ENCODE results near the gene PPP1R3F. TPM values are rescaled to one million over a fixed set of nuclear protein-coding genes. Genes with fewer than 3 reads are reported as not detected.

PPP1R3F gene
- total RNA-seq, 1 experiment from 2014 or later: 3.6 TPM

DNA sequence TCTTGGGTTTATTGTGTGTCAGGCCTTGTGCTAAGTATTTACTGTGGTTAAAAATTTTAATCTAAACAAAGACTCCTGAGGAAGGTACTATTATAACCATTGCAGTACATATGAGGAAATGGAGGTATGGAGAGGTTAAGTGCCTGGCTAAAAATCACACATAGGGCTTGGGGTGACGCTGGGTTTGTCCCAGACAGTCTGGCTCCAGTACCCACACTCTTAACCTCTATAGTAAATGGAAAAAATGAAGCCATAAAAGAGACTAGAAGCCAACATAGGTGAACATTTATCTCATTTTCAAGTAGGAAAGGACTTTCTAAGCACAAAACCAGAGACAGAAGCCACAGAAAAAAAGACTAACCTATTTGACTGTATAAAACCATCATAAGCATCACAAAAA lies 7.0 kb upstream of the PPP1R3F start:
- Histone ChIP-seq H3K79me2 (ENCODE audit: low read depth) (no peaks in the 10 kb centered on the region), H3K36me3 (ENCODE audit: low read depth) (no peaks in the 10 kb centered on the region), H2AFZ (no peak overlapping the region), H3K9me3 (ENCODE audit: insufficient read depth, low read depth) (no peaks in the 10 kb centered on the region), H3F3A (ENCODE audit: insufficient read depth, low read depth) (no peaks in the 10 kb centered on the region), H3K4me3 (no peak overlapping the region), H3K4me1 (replicated peaks; ENCODE audit: insufficient read depth) (no peaks in the 10 kb centered on the region), H4K20me1 (ENCODE audit: insufficient read depth) (no peaks in the 10 kb centered on the region), H3K4me2 (no peak overlapping the region), H3K27me3 (ENCODE audit: insufficient read depth, low read depth) (no peaks in the 10 kb centered on the region), H3K27ac (no peak overlapping the region), H3K9me2 (ENCODE audit: insufficient read depth) (no peaks in the 10 kb centered on the region)
- TF ChIP-seq, protein P1, sequence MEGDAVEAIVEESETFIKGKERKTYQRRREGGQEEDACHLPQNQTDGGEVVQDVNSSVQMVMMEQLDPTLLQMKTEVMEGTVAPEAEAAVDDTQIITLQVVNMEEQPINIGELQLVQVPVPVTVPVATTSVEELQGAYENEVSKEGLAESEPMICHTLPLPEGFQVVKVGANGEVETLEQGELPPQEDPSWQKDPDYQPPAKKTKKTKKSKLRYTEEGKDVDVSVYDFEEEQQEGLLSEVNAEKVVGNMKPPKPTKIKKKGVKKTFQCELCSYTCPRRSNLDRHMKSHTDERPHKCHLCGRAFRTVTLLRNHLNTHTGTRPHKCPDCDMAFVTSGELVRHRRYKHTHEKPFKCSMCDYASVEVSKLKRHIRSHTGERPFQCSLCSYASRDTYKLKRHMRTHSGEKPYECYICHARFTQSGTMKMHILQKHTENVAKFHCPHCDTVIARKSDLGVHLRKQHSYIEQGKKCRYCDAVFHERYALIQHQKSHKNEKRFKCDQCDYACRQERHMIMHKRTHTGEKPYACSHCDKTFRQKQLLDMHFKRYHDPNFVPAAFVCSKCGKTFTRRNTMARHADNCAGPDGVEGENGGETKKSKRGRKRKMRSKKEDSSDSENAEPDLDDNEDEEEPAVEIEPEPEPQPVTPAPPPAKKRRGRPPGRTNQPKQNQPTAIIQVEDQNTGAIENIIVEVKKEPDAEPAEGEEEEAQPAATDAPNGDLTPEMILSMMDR (conservative IDR thresholded peaks at IDR 0.05): no peak
- TF ChIP-seq EZH2 (IDR thresholded peaks at IDR 0.05; ENCODE audit: low read depth): no peak
- no peak for DNase-seq
- BruUV-seq (replicated peaks): no TSS peak
- ChIA-PET CTCF (no interaction called here), POLR2A (ENCODE audit: unreplicated experiment) (no interaction called here)
- intact Hi-C loops (cut with micrococcal nuclease; ENCODE audit: unreplicated experiment): no loop called here

GRCh38 chrX:49263631-49264030 lies 6.0 kb upstream of the PPP1R3F start:
- TF ChIP-seq, protein P1 (conservative IDR thresholded peaks at IDR 0.05): no peak
- TF ChIP-seq EZH2 (IDR thresholded peaks at IDR 0.05; ENCODE audit: low read depth): no peak
- CTCF ChIA-PET: interaction anchor here (0.6 kb wide), 1 partner anchor 71 kb away, joined by 6 read pairs; no protein-coding TSS in a partner anchor
- POLR2A ChIA-PET (ENCODE audit: unreplicated experiment): no interaction called here

GRCh38 chrX:49264460-49264859 lies 5.1 kb upstream of the PPP1R3F start, which contains the start of gene FOXP3:
Gene FOXP3, minus strand, starts transcription at chrX:49264710. Its CDS starts 6,205 bp downstream, at chrX:49258505.
- Histone ChIP-seq H3F3A (ENCODE audit: insufficient read depth, low read depth) (no peaks in the 10 kb centered on the region), H3K9me3 (ENCODE audit: insufficient read depth, low read depth) (no peaks in the 10 kb centered on the region), H3K4me3 (no peak within 1 kb of the TSS), H3K79me2 (ENCODE audit: low read depth) (no peaks in the 10 kb centered on the region), H3K27ac (no peak within 1 kb of the TSS), H3K27me3 (ENCODE audit: insufficient read depth, low read depth) (no peaks in the 10 kb centered on the region), H3K4me2 (no peak within 1 kb of the TSS), H4K20me1 (ENCODE audit: insufficient read depth) (no peaks in the 10 kb centered on the region), H3K36me3 (ENCODE audit: low read depth) (no peaks in the 10 kb centered on the region), H3K4me1 (replicated peaks; ENCODE audit: insufficient read depth) (no peaks in the 10 kb centered on the region), H2AFZ (no peak within 1 kb of the TSS), H3K9me2 (ENCODE audit: insufficient read depth) (no peaks in the 10 kb centered on the region)
- BruUV-seq (replicated peaks): no TSS peak
- no peak for TF ChIP-seq EZH2 (IDR thresholded peaks at IDR 0.05; ENCODE audit: low read depth)
- TF ChIP-seq, protein P1 (conservative IDR thresholded peaks at IDR 0.05): no peak
- DNase-seq: no peak
- ChIA-PET POLR2A (ENCODE audit: unreplicated experiment) (no interaction called here), CTCF (no interaction called here)
- intact Hi-C loops (cut with micrococcal nuclease; ENCODE audit: unreplicated experiment): no loop called here

More at GRCh38 chrX:49263631-49264030, 6.0 kb upstream of the PPP1R3F start:
- H3K27ac ChIP-seq: no peak overlapping the region
- no peak overlapping the region for H2AFZ ChIP-seq
- no peaks in the 10 kb centered on the region for H3K9me2 ChIP-seq (ENCODE audit: insufficient read depth)
- no peaks in the 10 kb centered on the region for H3K9me3 ChIP-seq (ENCODE audit: insufficient read depth, low read depth)
- H3K4me2 ChIP-seq: no peak overlapping the region
- H3F3A ChIP-seq (ENCODE audit: insufficient read depth, low read depth): no peaks in the 10 kb centered on the region
- no peaks in the 10 kb centered on the region for H4K20me1 ChIP-seq (ENCODE audit: insufficient read depth)
- H3K4me3 ChIP-seq: no peak overlapping the region
- intact Hi-C loops (cut with micrococcal nuclease; ENCODE audit: unreplicated experiment): no loop called here
- H3K4me1 ChIP-seq (replicated peaks; ENCODE audit: insufficient read depth): no peaks in the 10 kb centered on the region
- DNase-seq: no peak
- H3K27me3 ChIP-seq (ENCODE audit: insufficient read depth, low read depth): no peaks in the 10 kb centered on the region
- no peaks in the 10 kb centered on the region for H3K36me3 ChIP-seq (ENCODE audit: low read depth)
- BruUV-seq (replicated peaks): no TSS peak
- H3K79me2 ChIP-seq (ENCODE audit: low read depth): no peaks in the 10 kb centered on the region
